GM21619 (cell line): ENCODE data around the gene ZNF57.
"Not testable (repeated sequence)": the region's sequence is repeated elsewhere in the genome, so short reads cannot be mapped to it uniquely, and the experiment has no call there.

Source experiments
- ATAC-seq: cut with Tn5 transposase; IDR thresholded peaks from one replicate; pipeline ENCODE4 v1.9.1; 2021; ENCODE audit not compliant: unreplicated experiment

The ZNF57 gene

DNA sequence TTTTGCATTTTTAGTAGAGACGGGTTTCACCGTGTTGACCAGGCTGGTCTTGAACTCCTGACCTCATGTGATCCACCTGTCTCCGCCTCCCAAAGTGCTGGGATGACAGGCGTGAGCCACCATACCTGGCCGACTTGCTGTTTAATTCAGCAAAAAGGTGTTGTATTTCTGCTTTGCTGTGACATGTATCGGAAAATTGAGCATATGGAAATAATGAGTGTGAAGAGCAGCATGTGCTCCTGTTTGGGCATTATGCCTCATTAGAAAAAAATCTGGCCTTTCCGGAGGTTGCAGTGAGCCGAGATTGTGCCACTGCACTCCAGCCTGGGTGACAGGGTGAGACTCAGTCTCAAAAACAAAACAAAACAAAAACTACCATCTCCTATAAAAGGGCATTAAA is 10.2 kb upstream of the ZNF57 start:
- not testable (repeated sequence) for ATAC-seq

DNA sequence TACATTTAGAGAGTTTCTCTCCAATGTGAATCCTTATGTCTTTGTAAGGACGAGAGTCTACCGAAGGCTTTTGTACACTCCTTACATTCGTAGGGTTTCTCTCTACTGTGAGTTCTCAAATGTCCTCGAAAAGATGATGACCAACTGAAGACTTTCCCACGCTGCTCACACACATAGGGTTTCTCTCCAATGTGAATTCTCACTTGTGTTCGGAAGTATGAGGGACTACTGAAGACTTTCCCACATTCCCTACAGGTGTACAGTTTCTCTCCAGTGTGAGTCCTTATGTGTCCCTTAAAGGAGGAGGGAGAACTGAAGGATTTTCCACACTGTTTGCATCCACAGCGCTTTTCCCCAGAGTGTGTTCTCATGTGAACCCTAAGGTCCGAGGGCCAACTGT is 4.0 kb upstream of the ZNF57 start:
- no peak for ATAC-seq

DNA sequence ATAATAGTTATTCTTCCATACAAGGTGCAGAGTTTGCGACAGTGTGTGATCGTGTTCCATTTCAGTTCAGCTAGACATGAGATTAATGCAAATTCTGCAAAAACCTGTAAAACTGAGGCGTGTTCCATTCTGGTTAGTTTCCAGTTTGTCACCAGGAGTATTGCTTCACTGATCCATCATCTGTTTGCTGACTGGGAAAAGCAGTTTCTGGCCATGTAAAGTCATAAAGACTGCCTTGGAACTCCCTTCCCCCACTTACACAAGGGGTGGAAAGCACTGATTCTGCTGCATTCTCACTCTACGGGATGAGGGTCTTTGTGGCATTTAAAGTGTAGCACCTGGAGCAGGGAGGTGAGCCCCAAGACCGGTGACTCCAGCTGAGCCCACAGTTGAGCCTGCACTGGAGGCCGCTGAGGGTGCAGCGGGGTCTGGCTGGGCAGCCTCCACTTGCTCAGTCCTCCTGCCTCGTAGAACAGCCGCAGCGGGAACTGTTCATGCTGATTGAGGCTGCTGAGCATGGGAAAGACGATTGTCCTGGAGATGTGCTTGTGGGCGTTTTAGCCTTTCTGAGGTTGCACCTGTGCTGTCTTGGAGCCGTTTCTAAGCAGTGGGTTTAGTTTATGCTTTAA is 2.0 kb downstream of the ZNF57 start:
- ATAC-seq, result no peak

DNA sequence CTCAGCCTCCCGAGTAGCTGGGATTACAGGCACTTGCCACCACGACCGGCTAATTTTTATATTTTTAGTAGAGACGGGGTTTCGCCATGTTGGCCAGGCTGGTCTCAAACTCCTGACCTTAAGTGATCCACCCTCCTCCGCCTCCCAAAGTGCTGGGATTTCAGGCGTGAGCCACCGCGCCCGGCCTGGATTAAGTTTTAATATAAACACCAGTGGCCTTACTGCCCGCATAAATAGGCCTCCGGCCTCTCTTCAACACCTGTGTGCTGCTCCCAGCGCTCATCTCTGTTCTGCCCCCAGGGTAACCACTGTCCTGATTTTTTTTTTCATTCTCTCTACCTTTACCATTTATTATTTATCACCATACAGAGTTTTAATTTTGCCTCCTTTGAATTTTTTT is 2.6 kb downstream of the ZNF57 start:
- not testable (repeated sequence) for ATAC-seq

DNA sequence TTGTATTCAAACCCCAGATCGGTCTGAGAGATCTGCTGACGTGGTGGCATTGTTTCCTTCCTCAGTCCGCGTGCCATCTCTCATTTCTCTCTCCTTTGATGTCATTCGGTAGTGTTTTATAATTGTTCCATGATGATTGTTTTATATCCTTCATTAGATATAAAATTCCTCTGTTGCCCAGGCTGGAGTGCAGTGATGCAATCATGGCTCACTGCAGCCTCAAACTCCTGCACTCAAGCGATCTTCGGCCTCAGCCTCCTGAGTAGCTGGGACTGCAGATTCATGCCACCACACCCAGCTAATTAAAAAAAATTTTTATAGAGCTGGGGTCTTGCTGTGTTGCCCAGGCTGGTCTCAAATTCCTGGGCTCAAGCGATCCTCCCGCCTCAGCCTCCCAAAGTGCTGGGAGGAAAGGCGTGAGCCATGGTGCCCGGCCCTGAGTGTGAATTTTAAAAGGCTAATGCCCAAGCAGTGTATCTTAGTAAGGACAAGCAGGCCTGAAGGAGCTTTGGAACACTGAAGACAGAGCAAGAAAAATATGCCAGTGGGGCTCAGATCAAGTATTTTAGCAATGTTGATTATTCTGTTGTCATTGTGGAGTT is 5.3 kb downstream of the ZNF57 start:
- ATAC-seq, result no peak

DNA sequence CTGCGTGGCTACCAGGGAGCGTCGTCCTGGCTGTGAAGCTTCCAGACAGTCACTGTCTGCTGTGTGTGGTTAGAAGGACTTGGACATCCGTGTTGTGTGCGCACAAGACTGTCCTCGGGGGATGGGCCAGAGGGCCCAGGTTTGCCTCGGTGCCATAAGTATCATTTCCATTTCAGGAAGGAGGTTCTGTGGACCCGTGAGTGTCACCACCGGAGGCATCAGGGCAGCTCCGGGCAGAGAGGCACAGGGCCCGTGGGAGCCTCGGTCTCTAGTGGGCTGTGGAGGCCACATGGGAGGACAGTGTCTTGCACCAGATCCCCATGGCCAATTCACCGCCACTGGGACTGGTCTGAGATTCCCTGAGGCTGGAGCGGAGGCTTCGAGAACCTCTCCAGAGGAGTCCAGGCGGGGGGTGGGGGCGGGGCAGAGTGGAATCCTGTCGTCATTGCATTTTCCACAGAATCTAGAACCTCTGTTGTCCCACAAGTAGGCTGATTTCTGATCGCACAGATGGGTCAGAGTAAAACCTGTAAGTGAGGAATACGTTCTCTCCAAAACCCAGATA is 6.0 kb downstream of the ZNF57 start:
- no peak for ATAC-seq

DNA sequence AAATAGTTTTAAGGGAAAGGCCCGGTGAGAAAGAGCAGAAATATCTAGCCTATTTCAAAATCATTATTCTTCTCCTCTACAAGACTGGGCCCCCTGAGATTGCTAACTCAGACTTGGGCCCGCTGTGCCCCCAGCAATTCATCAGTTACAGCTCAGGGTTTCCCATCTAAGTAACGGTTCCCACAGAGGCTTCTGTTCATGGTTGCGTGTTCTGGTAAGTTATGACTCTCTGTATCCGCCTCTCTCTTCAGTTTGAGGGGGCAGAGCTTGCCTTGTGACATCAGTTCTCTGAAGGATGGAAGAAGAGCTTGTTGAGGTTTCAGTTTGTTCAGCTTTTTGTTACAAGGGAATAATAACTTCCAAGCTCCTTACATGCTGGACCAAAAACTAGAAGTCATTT is 11.6 kb downstream of the ZNF57 start:
- no peak for ATAC-seq

DNA sequence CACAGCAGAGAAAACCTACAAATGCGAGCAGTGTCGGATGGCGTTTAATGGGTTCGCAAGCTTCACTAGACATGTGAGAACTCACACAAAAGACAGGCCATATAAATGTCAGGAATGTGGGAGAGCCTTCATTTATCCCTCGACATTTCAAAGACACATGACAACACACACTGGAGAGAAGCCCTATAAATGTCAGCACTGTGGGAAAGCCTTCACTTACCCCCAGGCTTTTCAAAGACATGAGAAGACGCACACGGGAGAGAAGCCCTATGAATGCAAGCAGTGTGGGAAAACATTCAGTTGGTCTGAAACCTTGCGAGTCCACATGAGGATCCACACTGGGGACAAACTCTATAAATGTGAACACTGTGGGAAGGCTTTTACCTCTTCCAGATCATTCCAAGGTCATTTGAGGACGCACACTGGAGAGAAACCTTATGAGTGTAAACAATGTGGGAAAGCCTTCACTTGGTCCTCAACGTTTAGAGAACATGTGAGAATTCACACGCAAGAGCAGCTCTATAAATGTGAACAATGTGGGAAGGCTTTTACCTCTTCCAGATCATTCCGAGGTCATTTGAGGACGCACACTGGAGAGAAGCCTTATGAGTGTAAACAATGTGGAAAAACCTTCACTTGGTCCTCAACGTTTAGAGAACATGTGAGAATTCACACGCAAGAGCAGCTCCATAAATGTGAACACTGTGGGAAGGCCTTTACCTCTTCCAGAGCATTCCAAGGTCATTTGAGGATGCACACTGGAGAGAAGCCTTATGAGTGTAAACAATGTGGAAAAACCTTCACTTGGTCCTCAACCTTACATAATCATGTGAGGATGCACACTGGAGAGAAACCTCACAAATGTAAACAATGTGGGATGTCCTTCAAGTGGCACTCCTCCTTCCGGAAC is 16.8 kb downstream of the ZNF57 start:
- no peak for ATAC-seq

DNA sequence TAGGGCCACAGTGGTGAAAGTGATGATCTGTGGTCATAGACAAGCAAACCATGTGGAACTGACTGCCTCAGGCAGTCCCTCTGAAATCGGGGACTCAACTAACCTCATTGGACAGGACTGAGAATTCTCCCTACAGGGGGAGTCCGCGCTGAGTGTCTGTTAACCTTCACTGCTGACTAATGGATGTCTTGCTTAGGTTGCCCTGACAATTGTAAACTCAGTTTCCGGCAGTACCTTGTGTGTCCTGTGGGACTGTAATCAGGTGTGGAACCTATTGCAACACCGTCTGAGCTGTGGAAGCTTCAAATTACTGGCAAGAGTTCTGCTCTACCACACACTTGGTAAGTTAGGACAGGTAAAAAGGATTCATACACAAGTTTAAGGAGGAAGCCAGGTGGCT is 22.3 kb downstream of the ZNF57 start:
- no peak for ATAC-seq

DNA sequence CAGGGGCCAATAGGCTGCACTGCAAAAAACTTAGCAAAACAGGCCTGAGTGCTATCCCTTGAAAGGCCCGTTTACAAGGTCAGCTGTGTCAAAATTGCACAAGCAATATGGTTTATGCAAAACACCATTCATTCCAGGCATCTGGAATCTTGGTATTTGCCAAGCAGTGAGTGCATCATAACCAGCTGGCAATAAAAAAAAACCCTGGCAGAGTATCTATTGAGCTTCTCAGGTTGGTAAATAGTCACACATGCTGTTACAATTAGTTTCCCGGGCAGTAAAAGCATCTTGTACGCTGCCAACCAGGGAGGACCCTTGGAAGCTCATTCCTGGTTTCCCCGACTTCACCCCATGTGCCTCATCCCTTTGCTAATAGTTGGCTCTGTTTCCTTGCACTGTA is 22.8 kb downstream of the ZNF57 start:
- no peak for ATAC-seq

DNA sequence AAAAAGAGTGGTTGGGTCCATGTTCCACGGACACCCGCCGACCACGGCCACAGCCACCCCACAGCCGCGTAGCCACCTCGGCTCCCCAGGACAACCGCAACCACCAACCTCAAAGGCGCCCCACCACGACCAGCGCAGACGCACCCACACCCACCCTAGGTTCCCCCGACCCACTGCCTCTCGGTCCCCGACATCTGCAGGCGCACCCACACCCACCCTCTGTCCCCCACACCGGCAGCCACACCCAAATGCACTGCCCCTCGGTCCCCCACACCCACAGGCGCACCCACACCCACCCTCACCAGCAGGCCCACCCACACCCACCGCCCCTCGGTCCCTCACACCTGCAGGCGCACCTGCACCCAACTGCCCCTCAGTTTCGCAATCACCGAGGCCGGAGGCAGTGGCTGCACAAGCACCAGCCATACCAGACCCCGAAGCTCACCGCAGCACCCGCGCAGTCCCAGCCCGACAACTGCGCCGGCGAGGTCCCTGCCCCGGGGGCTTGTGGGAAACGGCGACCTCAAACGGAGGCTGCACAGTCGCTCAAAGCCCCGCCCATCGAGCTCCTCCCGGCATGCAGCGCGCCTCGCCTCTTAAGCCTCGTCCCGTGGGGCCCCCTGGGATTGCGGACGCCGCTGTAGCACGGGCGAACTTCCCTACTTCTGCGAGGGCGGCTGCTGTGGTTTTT is 25.8 kb downstream of the ZNF57 start:
- no peak for ATAC-seq

DNA sequence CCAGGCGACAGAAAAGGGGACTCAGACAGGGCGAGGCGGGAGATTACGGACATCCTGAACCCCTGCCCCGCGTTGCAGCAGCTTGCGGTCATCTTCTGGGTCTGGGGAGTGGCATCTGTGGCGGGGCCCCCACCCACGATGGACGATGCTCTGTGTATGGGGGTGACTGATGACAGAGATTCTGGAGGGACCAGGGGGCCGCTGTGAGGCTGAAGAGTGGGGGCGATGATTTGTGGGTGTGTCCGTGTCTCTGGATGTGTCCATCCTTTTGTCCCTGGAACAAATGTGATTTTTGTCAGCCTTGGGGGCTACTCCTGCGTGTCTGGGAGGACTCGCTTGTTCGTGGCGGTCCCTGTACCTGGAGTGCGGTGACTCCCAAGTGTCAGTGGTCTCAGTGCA is 26.3 kb downstream of the ZNF57 start:
- ATAC-seq, result no peak

DNA sequence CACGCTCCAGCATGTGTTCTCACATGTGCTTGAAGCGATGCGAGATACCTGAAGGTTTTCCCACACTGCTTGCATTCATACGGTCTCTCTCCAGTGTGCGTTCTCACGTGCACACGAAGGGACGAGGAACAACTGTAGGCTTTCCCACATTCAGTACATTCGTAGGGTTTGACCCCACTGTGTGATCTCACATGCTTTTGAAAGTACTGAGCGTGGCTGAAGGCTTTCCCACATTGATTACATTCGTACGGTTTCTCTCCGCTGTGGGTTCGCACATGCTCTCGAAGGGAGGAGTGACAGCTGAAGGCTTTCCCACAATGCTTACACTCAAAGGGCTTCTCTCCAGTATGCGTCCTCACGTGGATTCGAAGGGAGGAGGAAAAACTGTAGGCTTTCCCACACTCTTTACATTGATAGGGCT is 32.8 kb downstream of the ZNF57 start:
- no peak for ATAC-seq

DNA sequence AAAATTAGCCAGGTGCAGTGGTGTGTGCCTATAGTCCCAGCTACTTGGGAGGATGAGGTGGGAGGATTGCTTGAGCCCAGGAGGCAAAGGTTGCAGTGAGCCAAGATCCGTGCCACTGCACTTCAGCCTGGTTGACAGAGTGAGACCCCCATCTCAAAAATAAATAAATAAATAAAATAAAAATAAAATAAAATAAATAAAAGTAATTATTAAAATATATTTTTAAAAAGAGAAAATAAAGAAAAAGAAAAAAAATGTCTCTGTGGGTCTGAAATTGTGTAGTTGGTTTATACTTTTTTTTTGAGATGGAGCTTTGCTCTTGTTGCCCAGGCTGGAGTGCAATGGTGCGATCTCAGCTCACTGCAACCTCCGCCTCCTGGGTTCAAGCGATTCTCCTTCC is 35.1 kb downstream of the ZNF57 start:
- not testable (repeated sequence) for ATAC-seq

DNA sequence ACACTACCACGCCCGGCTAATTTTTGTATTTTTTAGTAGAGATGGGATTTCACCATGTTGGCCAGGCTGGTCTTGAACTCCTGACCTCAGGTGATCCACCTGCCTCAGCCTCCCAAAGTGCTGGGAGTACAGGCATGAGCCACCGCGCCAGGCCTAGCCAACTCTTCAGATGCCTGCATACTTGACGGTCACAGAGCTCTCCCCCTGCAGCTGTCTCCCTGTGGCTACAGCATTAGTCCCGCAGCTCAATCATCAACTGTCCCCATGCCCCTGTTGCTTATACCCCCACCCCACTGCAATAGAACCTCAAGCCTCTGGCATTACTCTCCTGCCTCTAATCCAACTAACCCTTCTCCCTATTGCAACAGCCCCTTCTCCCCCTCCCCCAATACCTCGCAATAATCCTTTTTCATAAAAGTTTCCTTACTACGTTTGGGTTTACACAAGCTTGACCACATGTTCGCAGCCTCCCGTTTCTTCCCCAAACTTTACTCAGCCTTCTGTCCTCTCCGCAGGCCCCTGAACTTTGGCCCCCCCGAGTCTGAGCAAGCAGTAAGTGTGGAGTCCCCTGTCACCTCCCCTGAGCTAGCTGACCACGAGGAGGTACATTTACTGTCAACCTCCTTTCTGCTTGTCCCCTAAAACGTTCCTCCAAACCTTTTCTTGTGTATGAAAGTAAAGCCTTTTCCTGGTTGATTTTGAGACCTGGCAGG is 42.4 kb downstream of the ZNF57 start:
- ATAC-seq, result no peak

DNA sequence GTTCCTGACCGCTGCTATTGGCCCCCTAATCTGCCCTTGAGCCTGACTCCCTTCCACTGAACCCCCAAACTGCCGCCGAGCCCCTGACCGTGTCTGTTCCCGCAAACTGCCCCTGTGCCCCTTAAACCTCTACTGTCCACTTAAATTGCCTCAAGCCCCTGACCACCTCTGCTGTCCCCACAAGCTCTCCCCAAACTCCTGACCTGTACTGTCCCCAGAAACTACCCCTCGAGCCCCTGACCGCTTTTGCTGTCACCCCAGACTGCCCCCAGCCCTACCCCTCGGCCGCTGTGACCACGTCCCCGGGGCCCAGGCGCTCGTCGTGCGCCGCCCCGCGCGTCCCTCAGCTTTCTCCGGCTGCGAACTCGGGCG is 43.7 kb downstream of the ZNF57 start:
- ATAC-seq, result no peak

DNA sequence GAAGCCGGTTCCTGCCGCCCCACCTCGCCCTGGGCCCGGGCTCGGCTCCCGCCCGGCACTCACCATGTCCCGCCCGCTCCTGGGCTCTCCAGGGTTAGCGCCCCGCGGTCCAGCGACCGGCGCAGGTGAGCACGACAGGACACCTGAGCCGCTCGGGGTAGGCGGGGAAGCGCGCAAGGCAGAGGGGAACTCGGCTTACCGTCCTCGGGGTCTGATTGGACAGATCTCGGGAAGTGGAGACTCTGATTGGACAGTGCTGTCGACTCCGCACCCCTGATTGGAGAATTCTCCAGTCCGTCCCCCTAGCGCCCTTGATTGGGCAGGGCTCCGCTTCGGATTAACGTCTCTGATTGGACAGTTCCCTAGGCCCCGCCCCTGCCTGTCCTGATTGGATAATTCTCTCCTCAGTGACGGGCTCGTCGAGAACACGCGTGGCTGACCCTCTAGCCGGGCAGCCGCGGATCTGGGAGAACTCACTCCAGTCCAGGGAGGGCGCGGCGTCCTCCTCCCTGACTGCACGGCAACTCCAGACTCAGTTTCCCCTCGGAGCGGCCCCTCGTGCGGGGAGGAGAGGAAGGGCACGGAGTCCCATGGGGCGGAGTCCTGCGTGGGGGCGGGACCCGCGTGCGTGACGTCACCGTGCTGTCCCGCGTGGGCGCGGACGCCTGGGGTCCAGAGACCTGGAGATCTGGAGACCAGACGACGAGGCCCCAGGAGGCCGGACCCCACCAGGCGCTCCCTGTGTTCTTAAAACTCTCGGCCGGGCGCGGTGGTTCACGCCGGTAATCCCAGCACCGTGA is 44.2 kb downstream of the ZNF57 start, which contains the start of gene ZNF77:
TSS of gene ZNF77 (minus strand) at position 197 of the 800 bp plus-strand sequence. CDS start at position 66, 131 bp downstream.
- peak; percentile 90 for ATAC-seq

DNA sequence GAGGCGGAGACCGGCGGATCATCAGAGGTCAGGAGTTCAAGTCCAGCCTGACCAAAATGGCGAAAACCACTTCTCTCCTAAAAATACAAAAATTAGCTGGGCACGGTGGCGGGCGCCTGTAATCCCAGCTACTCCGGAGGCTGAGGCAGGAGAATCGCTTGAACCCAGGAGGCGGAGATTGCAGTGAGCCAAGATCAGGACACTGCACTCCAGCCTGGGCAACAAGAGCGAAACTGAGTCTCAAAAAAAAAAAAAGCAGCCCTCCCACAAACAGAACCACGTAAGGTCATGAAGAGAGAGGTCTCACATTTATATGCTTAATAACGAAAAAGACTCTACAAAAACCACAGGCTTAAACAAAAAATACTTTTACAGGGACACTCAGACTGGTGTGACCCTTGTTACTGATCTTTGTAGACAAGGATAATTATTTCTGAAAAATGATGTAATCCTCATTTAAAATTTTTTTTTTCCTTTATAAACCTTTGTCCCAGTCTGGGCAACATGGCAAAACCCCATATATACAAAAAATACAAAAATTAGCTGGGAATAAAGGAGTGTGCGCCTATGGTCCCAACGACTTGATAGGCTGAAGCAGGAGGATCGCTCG is 45.0 kb downstream of the ZNF57 start:
- ATAC-seq, result no peak

DNA sequence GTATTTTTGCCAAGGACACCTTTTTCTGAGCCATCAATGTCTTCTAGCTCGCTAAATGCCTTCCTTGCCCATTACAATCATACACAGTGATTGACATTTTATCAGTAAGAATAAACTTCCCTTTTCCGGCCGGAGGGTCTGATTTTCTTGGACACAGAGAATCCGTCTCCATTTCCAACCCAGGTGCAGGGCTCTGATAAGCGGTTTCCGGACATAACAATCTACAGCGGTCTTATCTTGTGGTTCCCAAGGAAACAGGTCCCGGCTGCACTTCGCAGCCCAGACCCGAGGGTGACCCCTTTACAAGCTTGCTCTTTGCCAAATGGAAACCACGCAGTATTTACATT is 49.2 kb downstream of the ZNF57 start:
- ATAC-seq, result peak; percentile 1
